Rectal smooth muscle tissue (tissue), 1 donor: ENCODE data around the gene ANO2.

Experiments
- H3K27ac ChIP-seq: one replicate; pipeline ENCODE4 v1.7.0; 2013; ENCODE audit warnings: low read depth, low read length, inconsistent platforms
- H3K27me3 ChIP-seq: one replicate; pipeline ENCODE4 v1.7.0; 2013; ENCODE audit warnings: low read length; ENCODE audit not compliant: control insufficient read depth, insufficient read depth
- H3K36me3 ChIP-seq: one replicate; pipeline ENCODE4 v1.7.0; 2013; ENCODE audit warnings: low read length; ENCODE audit not compliant: control insufficient read depth, insufficient read depth
- H3K4me1 ChIP-seq: one replicate; pipeline ENCODE4 v1.7.0; 2013; ENCODE audit warnings: low read length; ENCODE audit not compliant: control insufficient read depth, insufficient read depth
- H3K4me3 ChIP-seq: one replicate; pipeline ENCODE4 v1.7.0; 2013; ENCODE audit warnings: low read length
- H3K9ac ChIP-seq: one replicate; pipeline ENCODE4 v1.7.0; 2013; ENCODE audit warnings: low read length

The ANO2 gene

DNA sequence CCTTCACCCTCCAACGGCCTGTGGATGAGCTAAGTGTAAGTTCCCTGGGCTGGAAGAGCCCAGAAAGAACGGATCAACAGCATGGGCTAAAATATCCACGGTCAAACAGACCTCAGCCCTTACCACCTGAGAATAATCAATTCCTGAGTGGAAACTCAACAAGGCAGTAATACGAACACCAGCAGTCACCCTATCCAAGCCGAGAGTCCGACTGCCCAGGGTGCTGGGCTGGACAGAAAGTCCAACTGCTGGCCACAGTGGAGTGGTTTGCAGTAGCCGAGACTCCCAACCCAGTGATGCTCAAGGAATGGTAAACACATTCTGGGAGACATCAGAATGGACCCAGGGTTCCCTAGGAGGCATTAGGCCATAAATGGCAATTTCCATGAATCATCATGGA lies 36.8 kb downstream of the ANO2 start:
- H3K4me1 ChIP-seq: no peaks in the 10 kb centered on the region
- no peaks in the 10 kb centered on the region for H3K27me3 ChIP-seq
- H3K36me3 ChIP-seq: no peaks in the 10 kb centered on the region
- no peak overlapping the region for H3K4me3 ChIP-seq
- H3K9ac ChIP-seq: no peak overlapping the region
- H3K27ac ChIP-seq: no peak overlapping the region

GRCh38 chr12:5907807-5908206 lies 37.3 kb downstream of the ANO2 start:
- H3K9ac ChIP-seq: no peak overlapping the region
- no peaks in the 10 kb centered on the region for H3K27me3 ChIP-seq
- no peaks in the 10 kb centered on the region for H3K36me3 ChIP-seq
- H3K4me1 ChIP-seq: no peaks in the 10 kb centered on the region
- H3K4me3 ChIP-seq: no peak overlapping the region
- no peak overlapping the region for H3K27ac ChIP-seq

GRCh38 chr12:5905757-5906156 lies 39.3 kb downstream of the ANO2 start:
- H3K27ac ChIP-seq: no peak overlapping the region
- H3K4me1 ChIP-seq: no peaks in the 10 kb centered on the region
- H3K27me3 ChIP-seq: no peaks in the 10 kb centered on the region
- H3K36me3 ChIP-seq: no peaks in the 10 kb centered on the region
- H3K4me3 ChIP-seq: no peak overlapping the region
- H3K9ac ChIP-seq: no peak overlapping the region

DNA sequence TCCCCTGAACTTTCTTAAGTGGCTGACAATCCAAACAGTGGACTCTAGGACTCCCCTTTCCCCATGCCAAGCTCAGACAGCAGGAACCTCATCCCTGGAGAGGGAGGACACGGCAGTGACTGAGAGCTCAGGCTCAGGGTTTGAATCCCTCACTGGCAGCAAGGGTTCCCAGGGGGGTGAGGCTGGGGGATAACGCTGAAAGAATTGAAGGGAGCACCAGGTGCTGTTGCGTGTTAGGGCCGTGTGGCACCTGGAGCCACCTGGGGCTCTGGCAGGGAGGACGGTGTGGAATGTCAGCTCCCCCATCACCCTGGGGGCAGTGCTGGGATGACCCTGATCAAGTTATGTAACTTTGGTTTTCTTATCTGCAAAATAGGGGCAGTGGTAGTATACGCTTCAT lies 40.1 kb downstream of the ANO2 start:
- Histone ChIP-seq H3K27ac (no peak overlapping the region), H3K27me3 (no peaks in the 10 kb centered on the region), H3K9ac (no peak overlapping the region), H3K4me3 (no peak overlapping the region), H3K36me3 (no peaks in the 10 kb centered on the region), H3K4me1 (no peaks in the 10 kb centered on the region)

GRCh38 chr12:5904441-5904840 lies 40.6 kb downstream of the ANO2 start:
- no peaks in the 10 kb centered on the region for H3K4me1 ChIP-seq

GRCh38 chr12:5902736-5903135 lies 42.3 kb downstream of the ANO2 start:
- H3K4me1 ChIP-seq: no peaks in the 10 kb centered on the region
- H3K9ac ChIP-seq: no peak overlapping the region
- no peak overlapping the region for H3K27ac ChIP-seq
- no peak overlapping the region for H3K4me3 ChIP-seq
- H3K36me3 ChIP-seq: no peaks in the 10 kb centered on the region
- no peaks in the 10 kb centered on the region for H3K27me3 ChIP-seq

More at GRCh38 chr12:5904441-5904840, 40.6 kb downstream of the ANO2 start:
- Histone ChIP-seq H3K27me3 (no peaks in the 10 kb centered on the region), H3K4me3 (no peak overlapping the region), H3K27ac (no peak overlapping the region), H3K9ac (no peak overlapping the region), H3K36me3 (no peaks in the 10 kb centered on the region)

- no peaks in the 10 kb centered on the region for H3K4me1 ChIP-seq
- H3K36me3 ChIP-seq: no peaks in the 10 kb centered on the region
- no peak overlapping the region for H3K27ac ChIP-seq
- no peak overlapping the region for H3K4me3 ChIP-seq
- H3K27me3 ChIP-seq: no peaks in the 10 kb centered on the region
- no peak overlapping the region for H3K9ac ChIP-seq
These were observed 43.6 kb downstream of the ANO2 start for GRCh38 chr12:5901416-5901815.

DNA sequence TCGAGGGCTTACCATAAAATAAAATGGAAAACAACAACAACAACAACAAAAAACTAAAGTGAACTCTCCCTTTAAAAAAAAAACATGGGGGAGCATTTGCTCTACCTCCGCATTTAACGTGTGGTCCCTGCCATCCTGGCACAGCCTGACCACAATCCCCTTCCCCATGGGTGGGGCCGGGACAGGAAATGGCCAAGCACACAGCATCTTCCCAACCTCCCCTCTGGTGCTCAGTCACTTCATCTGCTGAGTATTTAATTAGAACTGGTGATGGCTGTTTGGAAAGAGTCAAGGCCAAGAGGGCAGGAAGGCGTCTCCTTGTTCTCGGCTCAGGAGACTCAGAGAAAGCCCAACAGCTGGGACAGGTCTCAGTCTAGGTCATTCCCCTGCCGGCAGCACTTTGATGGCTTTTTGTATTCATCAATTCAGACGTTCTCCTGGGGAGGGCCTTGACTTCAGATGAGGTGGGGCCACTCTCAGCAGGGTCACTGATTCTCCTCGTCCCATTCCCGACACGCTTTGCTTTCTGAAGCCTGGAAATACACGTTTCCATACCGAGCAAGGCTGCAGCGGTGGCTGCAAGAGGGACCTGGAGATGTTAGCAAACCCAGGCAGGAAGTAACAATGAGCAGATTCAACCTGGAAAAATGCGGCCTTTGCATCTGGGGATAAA lies 44.4 kb downstream of the ANO2 start:
- no peaks in the 10 kb centered on the region for H3K4me1 ChIP-seq
- H3K4me3 ChIP-seq: no peak overlapping the region
- H3K27me3 ChIP-seq: no peaks in the 10 kb centered on the region
- no peak overlapping the region for H3K9ac ChIP-seq
- H3K27ac ChIP-seq: no peak overlapping the region
- H3K36me3 ChIP-seq: no peaks in the 10 kb centered on the region

GRCh38 chr12:5900076-5900475 lies 45.0 kb downstream of the ANO2 start:
- no peak overlapping the region for H3K27ac ChIP-seq
- no peak overlapping the region for H3K9ac ChIP-seq
- H3K4me3 ChIP-seq: no peak overlapping the region
- no peaks in the 10 kb centered on the region for H3K27me3 ChIP-seq
- no peaks in the 10 kb centered on the region for H3K4me1 ChIP-seq
- H3K36me3 ChIP-seq: no peaks in the 10 kb centered on the region

DNA sequence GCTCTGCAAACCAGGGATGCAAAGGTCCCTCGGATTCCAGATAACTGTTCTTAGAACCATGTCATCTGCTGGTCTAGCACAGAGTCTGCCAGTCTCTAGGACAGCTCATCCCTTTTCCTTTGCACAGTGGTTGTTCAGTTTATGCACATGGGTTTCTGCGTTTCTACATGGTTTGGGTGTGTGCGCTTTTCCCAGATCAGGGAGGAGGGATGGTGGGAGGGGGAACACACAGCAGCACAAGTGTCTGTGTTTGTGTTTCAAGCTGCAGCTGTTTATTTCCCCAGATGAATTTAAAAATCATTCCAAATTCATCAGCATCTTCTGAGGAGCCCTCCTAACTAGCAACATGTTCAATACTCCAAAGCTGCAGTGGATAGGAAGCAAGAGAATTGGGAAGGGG lies 45.4 kb downstream of the ANO2 start:
- Histone ChIP-seq H3K27me3 (no peaks in the 10 kb centered on the region), H3K9ac (no peak overlapping the region), H3K4me1 (no peaks in the 10 kb centered on the region), H3K27ac (no peak overlapping the region), H3K36me3 (no peaks in the 10 kb centered on the region), H3K4me3 (no peak overlapping the region)

DNA sequence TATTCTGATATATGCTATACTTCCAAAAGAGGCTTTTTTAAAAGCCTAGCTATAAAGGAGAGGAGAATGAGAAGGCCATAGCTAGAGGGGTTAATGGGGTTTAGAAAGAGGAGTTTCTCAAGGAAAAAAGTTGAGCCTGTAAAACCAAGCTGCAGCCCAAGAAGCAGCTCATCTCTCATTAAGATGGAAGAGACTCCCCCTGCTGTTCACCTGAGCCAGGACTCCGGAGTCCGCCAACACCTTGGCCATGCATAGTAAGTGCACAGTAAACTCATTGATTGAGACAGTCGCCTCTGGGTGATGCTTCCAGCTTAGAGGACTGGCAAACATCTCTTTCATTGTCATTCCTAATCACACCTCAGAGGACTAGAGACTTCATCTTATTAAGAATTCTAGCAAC lies 46.2 kb downstream of the ANO2 start:
- no peaks in the 10 kb centered on the region for H3K27me3 ChIP-seq
- H3K9ac ChIP-seq: no peak overlapping the region
- H3K27ac ChIP-seq: no peak overlapping the region

DNA sequence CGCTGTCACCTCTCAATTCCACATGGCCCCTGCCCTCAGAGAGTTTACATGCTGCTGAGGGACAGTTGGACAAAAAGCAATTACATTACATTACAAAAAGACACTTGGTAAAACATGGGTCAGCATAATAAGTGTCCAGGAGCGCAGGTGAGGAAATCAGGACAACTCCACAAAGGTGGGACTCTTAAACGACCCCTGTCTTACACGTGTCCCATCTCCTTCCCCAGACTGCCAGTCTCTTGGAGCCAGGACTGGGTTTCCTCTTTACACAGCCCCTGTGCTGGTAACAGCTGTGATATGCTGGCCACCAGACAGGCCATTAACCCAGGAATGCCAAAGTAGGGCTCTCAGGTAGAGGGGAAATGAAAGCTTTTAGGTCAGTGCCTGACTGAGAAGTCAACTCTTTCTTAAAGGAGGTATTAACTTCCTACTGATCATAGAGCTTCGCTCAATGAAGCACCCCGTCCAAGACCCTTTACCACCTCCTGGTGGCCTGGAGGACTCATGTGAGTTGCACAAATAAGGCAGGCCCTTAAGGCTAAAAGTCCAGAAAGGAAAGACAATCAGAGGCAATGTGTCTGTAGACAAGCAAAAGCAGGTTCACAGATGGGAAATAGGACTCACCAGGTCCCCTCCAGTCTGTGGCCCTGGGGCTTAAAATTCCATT lies 55.5 kb downstream of the ANO2 start:
- Histone ChIP-seq H3K4me1 (no peaks in the 10 kb centered on the region), H3K36me3 (no peaks in the 10 kb centered on the region), H3K27me3 (no peaks in the 10 kb centered on the region), H3K9ac (no peak overlapping the region), H3K4me3 (no peak overlapping the region), H3K27ac (no peak overlapping the region)

More for the DNA sequence above, 46.2 kb downstream of the ANO2 start:
- Histone ChIP-seq H3K4me1 (no peaks in the 10 kb centered on the region), H3K36me3 (no peaks in the 10 kb centered on the region), H3K4me3 (no peak overlapping the region)

DNA sequence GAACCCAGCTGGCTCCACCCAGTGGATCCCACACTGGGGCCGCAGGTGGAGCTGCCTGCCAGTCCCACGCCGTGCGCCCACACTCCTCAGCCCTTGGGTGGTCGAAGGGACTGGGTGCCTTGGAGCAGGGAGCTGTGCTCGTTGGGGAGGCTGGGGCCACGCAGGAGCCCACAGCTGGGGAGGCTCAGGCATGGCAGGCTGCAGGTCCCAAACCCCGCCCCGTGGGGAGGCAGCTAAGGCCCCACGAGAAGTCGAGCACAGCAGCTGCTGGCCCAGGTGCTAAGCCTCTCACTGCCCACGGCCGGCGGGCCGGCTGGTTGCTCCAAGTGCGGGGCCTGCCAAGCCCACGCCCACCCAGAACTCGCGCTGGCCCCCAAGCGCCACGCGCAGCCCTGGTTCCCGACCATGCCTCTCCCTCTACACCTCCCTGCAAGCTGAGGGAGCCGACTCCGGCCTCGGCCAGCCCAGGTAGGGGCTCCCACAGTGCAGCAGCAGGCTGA lies 56.2 kb downstream of the ANO2 start:
- Histone ChIP-seq H3K4me3 (no peak overlapping the region), H3K27ac (no peak overlapping the region), H3K9ac (no peak overlapping the region), H3K27me3 (no peaks in the 10 kb centered on the region), H3K36me3 (no peaks in the 10 kb centered on the region), H3K4me1 (no peaks in the 10 kb centered on the region)
